NCI-H2227 (cell line): ENCODE measurements around the gene CFAP221.

Experiments
- DNase-seq: peaks from one replicate; lab custom pipeline; 2025; ENCODE audit not compliant: unreplicated experiment; lab: John Stamatoyannopoulos, UW

The CFAP221 gene

DNA sequence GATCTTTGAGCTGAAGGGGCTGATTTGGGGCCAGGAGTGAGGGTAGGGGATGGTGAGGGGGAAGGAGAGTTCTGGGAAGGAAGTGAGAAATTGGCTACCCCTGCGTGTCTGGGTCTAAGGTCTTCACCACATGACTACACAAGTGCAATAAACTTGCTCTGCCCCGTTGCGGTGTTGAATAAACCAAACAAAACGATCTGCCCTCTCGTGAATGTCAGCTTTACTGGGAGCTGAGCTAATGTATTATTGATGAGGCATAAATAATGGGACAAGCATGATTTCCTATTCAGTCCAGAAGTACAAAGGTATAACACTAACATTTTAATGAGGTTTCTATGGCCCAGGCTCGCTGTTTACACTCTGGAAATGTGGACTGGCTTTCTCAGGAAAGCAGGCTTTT is 8.0 kb upstream of the CFAP221 start:
- no peak for DNase-seq

DNA sequence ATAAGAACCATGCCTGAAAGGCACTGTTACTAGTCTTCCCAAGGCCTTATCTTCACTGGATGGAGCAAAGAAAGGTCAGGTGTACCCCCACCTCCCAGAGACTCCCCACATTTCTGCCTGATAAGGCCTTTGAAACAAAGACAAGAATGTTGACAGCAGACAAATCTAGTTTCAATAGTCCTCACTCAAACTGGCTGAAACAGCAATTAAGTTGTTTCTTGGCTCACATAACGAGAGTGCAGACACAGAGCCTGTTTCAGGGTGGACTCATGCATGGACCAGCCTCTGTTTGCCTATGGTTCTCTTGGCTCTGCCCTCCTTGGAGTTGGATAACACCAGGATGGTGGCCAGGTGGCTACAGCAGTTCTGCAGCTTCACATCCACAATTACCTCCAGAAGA is 7.5 kb upstream of the CFAP221 start:
- DNase-seq, result no peak

DNA sequence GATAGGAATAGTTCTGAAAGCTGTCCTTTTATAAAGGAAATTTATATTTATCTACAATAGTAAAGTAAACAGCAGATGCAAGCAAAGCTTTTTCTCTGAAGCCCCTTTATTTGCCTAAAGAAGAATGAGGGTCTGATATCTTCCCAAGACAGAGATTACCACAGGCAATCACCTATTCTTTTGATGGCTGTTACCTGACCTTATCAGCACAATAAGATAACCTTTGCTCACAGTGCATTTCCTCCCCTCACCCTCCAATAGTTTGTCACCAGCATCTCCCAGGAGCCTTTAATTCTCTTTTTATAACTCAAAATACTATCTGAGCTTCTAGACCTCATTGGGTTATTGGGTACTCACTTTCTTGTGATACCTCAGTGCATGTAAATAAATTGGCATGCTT is 6.5 kb upstream of the CFAP221 start:
- no peak for DNase-seq

DNA sequence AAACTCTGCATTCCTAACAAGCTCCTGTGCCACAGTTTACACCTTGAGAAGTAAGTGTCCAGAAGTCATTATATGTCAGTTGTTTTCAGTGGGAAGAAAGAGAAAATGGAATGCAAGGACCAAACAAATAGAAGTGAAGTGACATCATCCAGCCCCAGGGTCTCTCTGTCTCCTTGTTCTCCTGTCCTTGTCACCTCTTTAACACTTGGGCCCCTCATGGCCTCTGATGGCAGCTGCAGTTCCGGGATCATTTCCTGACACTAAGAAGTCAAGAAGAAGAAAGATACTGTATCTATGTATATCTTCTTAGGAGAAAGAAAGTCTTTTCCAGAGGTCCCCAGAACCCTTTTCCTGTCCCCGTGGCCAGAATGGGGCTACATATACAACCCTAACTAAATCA is 2.8 kb upstream of the CFAP221 start:
- no peak for DNase-seq

GRCh38 chr2:119544939-119545475 is 758 bp downstream of the CFAP221 start:
- no peak for DNase-seq

- no peak for DNase-seq
These were observed 1.7 kb downstream of the CFAP221 start for GRCh38 chr2:119545754-119546446.

GRCh38 chr2:119546447-119546767 is 2.2 kb downstream of the CFAP221 start:
- DNase-seq, result no peak

GRCh38 chr2:119548516-119549120 is 4.4 kb downstream of the CFAP221 start:
- DNase-seq, result no peak

- no peak for DNase-seq
These were observed 5.0 kb downstream of the CFAP221 start for GRCh38 chr2:119549241-119549640.

DNA sequence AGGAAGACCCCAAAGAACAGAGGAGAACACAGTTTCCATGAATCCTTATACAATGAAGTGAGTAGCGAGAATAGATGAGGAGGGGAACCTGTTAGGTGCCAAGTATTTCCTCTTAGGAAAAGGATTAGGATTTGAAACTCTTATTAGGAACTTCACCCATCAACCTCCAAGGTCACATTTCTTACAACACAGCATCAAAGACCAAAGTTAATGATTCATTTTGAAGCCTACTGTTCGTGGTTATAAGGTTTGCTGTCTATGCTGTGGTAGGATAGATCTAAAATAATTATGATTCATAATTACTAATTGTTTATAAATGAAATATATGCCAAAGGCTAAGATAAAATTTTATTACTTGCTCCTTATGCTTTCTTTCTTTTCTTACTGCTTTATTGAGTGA is 6.1 kb downstream of the CFAP221 start:
- DNase-seq, result no peak

DNA sequence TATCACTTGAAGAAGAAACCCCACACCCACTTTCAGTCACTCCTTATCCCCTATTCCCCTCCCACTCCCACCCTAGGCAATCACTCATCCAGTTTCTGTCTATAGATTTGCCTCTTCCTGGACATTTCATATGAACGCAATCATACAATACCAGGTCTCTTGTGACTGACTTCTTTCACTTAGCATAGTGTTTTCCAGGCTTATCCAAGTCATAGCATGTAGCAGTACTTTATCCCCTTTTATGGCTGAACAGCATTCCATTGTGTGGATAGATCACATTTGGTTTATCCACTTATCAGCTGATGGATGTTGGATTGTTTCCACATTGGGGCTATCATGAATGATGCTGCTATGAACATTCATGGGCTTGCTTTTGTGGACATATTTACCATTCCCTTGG is 6.6 kb downstream of the CFAP221 start:
- DNase-seq, result no peak

DNA sequence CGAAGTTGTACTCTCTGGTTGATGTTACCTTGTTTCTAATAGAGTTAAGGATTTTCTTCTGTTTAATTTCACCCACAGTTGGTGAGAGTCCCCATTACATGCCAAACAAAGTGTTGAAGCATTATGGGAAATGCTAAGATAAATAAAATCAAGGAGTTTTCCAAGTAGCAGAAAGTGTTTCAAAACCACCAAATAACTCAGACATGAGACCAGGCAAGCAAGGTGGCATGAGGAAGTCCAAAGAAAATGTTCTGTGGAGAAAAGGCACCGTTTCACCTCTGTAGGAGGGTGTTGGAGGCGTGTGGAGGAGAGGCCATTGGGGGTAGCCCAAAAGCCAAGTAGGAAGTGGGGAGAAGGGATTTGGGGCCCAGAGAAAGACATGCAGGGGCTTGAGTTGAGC is 8.7 kb downstream of the CFAP221 start:
- DNase-seq, result no peak

DNA sequence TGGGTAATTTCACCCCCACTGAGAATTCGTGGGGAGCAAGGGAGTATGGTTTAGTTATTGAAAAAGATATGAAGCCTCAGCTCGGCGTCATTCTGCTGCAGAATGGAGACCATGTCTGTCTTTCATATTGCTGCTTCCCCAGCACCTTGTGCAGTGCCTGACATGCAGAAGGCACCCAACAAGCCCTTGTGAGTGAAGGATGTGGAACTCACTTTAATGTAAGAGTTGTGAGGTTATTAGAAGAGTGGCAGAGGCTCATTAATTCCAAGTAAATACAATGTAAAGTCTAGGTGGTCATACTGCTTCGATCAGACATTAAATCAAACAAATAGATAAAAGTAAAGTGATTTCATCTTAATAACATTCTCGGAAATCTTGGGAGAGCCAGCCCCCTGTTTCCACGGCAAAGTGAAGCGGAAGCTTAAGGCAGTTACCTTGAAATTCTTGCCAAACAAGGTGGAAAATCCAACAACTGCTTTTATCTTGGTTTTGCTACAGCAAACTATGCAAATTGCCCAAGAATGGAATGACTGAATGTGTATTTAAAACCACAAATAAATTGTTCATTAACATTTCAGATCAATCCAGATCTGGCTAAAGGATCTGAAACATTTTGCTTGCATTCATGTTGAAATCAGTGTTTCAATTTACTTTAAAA is 9.6 kb downstream of the CFAP221 start:
- DNase-seq, result no peak

- DNase-seq, result no peak
These were observed 21.2 kb downstream of the CFAP221 start for GRCh38 chr2:119565481-119565880.

- DNase-seq, result no peak
These were observed 23.0 kb downstream of the CFAP221 start for GRCh38 chr2:119567292-119567691.

GRCh38 chr2:119574108-119574815 is 30.0 kb downstream of the CFAP221 start:
- no peak for DNase-seq

DNA sequence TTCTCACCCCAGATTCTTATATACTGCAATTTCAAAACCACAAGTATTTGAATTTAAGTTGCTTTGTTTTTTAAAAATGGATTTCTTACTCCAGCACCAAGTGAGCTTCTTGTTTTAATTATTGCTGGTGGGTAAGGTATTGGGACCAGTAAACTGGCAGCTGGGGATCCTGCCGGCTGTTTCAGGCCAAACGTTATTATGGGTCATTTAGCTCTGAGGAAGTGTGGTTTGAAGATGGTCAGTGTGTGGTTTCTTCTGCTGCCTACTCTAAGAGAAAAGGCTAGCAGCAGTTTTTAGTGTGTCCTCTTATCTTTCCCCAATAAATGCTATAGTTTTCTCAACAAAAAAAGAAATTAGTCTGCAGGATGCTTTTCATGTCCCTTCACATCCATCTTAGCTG is 30.6 kb downstream of the CFAP221 start:
- DNase-seq, result no peak

DNA sequence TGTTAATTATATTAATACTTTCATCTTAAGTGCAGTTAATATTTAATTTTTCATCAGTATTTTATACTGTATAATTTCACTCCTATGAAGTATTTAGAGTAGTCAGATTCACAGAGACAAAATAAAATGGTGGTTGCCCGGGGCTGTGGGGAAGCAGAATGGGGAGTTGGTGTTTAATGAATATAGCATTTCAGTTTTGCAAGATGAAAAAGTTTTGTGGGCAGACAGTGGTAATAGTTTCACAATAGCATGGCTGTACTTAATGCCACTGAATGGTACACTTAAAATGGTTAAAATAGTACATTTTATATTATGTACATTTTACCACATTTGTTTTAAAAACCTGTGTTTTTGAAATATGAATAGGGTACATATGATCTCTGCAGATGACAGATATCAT is 31.2 kb downstream of the CFAP221 start:
- no peak for DNase-seq

- DNase-seq, result no peak
These were observed 35.4 kb downstream of the CFAP221 start for GRCh38 chr2:119579424-119580295.

DNA sequence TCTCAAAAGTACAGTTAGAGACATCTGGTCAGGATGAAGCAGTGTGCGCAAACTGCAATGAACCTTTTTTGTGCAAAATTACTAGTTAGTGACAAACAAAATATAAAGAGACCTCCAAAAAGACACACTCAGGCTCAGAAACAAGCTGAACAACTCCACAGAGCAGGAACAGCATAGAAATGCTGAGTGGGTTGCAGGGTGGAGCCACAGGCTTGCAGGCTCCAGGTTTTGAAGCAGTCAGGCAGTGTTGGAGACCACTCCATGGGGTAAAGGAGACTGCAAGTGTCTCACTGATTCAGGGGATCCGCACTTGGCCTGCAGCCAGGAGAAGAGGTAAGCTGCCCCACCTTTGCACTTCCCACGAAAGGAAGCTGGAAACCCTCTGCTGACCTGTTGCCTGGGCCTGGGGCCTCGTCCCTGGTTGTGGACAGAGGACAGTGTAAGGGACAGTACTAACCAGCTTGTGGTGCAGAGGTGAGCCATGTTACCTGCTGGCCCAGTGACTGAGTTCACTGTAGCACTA is 36.4 kb downstream of the CFAP221 start:
- DNase-seq, result no peak

DNA sequence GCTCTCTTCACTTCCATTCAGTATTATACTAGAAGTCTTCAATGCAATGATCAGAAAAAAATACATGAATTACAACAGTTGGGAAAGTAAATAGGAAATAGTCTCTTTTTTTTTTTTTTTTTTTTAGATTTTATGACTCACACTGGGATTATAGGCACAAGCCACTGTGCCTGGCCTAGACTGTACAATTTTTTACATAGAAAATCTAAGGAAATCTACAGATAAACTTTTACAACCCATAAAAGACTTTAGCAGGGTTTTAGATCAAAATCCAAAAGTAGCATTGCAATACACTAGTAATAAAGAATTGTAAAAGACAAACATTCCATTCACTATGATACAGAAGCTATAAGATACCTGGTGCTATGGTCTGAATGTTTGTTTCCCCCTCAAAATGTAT is 39.0 kb downstream of the CFAP221 start:
- DNase-seq, result no peak
